HG03439 (cell line): ENCODE measurements around the gene PDIA5.
"Not testable (repeated sequence)": the region's sequence is repeated elsewhere in the genome, so short reads cannot be mapped to it uniquely, and the experiment has no call there.

Experiments used
- ATAC-seq: cut with Tn5 transposase; IDR thresholded peaks from one replicate; pipeline ENCODE4 v1.9.1; 2021; ENCODE audit warnings: mild to moderate bottlenecking, moderate library complexity; ENCODE audit not compliant: unreplicated experiment

PDIA5 gene

GRCh38 chr3:123112232-123112631 lies 45.4 kb downstream of the PDIA5 start:
- ATAC-seq = no peak

GRCh38 chr3:123112656-123113055 lies 45.8 kb downstream of the PDIA5 start:
- ATAC-seq = not testable (repeated sequence)

- ATAC-seq = no peak
These were observed 47.1 kb downstream of the PDIA5 start for GRCh38 chr3:123113889-123114450.

GRCh38 chr3:123116116-123116515 lies 49.3 kb downstream of the PDIA5 start:
- ATAC-seq = no peak

GRCh38 chr3:123119388-123119787 lies 52.6 kb downstream of the PDIA5 start:
- no peak for ATAC-seq

- ATAC-seq = no peak
These were observed 53.0 kb downstream of the PDIA5 start for GRCh38 chr3:123119802-123120201.

GRCh38 chr3:123120573-123120972 lies 53.7 kb downstream of the PDIA5 start:
- ATAC-seq = no peak

GRCh38 chr3:123122057-123122456 lies 55.2 kb downstream of the PDIA5 start:
- no peak for ATAC-seq

GRCh38 chr3:123122525-123123315 lies 55.9 kb downstream of the PDIA5 start:
- no peak for ATAC-seq

- no peak for ATAC-seq
These were observed 57.1 kb downstream of the PDIA5 start for GRCh38 chr3:123123716-123124616.

GRCh38 chr3:123124971-123125370 lies 58.1 kb downstream of the PDIA5 start:
- no peak for ATAC-seq

GRCh38 chr3:123126031-123126430 lies 59.2 kb downstream of the PDIA5 start:
- ATAC-seq = no peak

- no peak for ATAC-seq
These were observed 59.8 kb downstream of the PDIA5 start for GRCh38 chr3:123126653-123127052.

- no peak for ATAC-seq
These were observed 62.3 kb downstream of the PDIA5 start for GRCh38 chr3:123129092-123129491.

- no peak for ATAC-seq
These were observed 62.7 kb downstream of the PDIA5 start for GRCh38 chr3:123129532-123129931.

- no peak for ATAC-seq
These were observed 63.4 kb downstream of the PDIA5 start for GRCh38 chr3:123130079-123130750.

- no peak for ATAC-seq
These were observed 67.8 kb downstream of the PDIA5 start for GRCh38 chr3:123134671-123135070.

- no peak for ATAC-seq
These were observed 70.2 kb downstream of the PDIA5 start for GRCh38 chr3:123137001-123137400.

GRCh38 chr3:123138839-123139444 lies 72.1 kb downstream of the PDIA5 start:
- ATAC-seq = no peak

- no peak for ATAC-seq
These were observed 72.7 kb downstream of the PDIA5 start for GRCh38 chr3:123139522-123139921.

GRCh38 chr3:123140550-123140949 lies 73.7 kb downstream of the PDIA5 start:
- no peak for ATAC-seq
